ENCODE measurements around the gene SUB1.
"Not testable (repeated sequence)": the region's sequence is repeated elsewhere in the genome, so short reads cannot be mapped to it uniquely, and the experiment has no call there.

The SUB1 gene

DNA sequence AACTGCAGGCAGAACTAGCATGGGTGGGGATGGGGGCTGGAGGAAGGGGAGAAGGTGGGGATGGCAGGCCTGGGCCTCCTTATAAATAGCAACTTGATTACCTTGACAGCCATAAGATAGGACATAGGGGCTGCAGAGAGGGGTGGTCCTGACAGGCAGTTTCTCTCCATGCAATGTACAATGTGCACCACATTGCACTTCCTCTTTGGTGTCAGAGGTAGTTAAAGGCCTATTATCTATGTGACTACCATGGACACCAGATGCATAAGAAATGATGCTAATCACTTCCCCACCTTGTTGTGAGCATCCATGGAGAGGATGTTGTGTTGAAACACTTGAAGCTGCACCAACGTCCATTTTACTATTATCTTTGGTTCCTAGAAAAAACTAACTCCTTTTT is 20.2 kb upstream of the SUB1 start:
- no peak for DNase-seq (ENCODE audit: low read depth)

GRCh38 chr5:32566319-32567111 is 18.8 kb upstream of the SUB1 start:
- no peak for DNase-seq (ENCODE audit: low read depth)

GRCh38 chr5:32571128-32571527 is 14.2 kb upstream of the SUB1 start:
- DNase-seq (ENCODE audit: low read depth), result no peak

DNA sequence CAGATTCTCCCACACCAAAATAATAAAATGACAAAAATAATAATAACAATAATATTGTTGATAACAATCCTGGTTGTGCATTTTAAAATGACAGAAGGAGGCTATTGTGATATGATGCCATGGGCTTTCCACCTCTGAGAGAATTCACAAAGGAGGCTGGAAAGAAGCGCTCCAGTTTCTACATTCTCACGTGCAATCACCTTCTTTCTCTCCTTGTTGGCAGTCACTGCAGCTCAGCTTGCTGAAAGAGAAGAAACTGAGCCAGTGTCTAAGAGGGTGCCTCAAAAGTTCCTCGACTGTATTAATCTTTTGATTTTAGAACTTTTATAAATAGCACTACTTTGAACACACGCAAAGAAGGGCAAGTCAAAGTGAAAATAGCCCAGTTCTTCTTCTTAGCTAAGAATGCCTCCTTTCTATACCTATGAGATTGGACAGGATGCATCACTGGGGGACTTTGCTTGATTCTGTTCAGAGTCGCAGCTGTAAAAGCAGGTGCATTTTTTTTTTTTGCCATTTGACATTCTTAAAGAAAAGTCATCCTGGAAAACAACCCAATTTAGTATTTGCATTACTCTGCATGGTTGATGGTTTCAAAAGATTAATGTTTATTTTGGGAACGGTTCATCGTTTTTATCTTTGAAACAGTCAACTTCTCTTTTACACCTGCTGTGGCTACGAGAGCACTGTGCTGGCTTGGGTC is 12.4 kb upstream of the SUB1 start:
- DNase-seq (ENCODE audit: low read depth), result no peak

DNA sequence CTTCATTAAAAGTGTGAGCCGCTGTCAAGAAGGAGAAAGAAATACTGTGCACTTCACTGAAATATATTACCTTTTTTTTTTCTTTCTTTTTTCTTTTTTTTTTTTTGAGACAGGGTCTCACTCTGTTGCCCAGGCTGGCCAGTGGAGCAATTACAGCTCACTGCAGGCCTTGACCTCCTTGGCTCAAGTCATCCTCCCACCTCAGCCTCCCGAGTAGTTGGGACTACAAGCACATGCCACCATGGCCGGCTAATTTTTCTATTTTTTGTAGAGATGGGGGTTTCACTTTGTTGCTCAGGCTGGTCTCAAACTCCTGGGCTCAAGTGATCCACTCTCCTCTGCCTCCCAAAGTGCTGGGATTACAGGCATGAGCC is 11.9 kb upstream of the SUB1 start:
- DNase-seq (ENCODE audit: low read depth), result not testable (repeated sequence)

- DNase-seq (ENCODE audit: low read depth), result no peak
Measured at GRCh38 chr5:32574540-32575175, 10.7 kb upstream of the SUB1 start.

- DNase-seq (ENCODE audit: low read depth), result no peak
Measured at GRCh38 chr5:32578363-32578762, 7.0 kb upstream of the SUB1 start.

DNA sequence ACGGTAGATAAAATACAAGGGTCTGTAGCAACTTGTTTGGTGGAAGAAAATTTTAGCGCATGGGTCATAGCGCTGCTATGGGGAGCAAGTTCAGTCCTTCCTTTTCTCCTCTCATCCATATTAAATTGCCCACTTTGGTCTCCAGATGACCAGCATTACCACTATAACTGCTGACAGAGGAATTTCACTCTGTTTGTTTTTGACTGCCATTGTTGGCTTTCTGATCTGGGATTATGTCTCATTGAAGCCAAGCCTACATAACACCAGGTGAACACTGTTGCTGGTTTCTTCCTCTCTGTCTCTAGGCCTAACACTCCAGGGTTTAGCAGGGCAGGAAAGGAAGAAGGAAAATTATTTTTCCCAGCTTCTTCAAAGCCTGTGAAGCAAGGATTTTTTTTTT is 6.6 kb upstream of the SUB1 start:
- no peak for DNase-seq (ENCODE audit: low read depth)

- no peak for DNase-seq (ENCODE audit: low read depth)
Measured at GRCh38 chr5:32581010-32581785, 4.2 kb upstream of the SUB1 start.

DNA sequence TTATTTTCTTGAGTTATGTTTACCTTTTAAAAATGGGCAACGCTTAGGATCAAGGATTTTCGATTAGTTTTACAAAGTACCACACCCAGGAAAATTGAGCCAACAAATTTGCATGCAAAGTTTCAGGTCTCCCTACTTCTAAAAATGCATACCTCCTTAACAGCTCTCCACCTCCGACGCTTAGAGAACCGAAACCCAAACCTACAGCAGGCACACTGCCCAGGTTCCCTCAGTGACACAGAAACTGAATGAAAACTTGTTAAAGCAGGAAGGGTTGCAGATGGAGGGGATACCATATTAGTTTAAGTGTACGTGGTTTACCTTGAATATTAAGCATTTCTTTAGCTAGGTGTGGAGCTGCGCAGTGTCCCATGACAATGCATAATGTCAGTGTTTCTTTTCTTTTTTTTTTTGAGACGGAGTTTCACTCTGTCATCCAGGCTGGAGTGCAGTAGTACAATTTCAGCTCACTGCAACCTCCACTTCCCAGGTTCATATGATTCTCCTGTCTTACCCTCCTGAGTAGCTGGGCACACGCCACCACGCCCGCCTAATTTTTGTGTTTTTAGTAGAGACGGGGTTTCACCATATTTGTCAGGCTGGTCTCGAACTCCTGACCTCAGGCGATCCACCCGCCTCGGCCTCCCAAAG is 1.6 kb upstream of the SUB1 start:
- no peak for DNase-seq (ENCODE audit: low read depth)

- no peak for DNase-seq (ENCODE audit: low read depth)
Measured at GRCh38 chr5:32584646-32585045, 711 bp upstream of the SUB1 start.

GRCh38 chr5:32585122-32585445 is 273 bp upstream of the SUB1 start:
- no peak for DNase-seq (ENCODE audit: low read depth)

DNA sequence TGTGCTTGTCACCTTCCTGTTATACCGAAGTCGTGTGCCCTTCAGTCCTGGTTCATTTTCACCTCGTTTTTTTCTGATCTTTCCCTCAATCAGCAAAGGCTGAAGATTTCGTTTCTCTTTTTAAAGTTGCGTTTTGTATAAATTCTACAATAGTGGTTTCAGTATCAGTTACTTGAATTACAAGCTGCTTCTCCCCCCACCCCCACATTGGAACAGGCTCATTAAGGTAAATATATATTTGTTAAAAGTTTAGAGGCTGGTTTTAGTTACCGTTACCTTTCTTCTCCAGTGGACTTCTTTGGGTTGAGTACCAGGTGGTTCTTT is 881 bp downstream of the SUB1 start:
- DNase-seq (ENCODE audit: low read depth), result no peak

DNA sequence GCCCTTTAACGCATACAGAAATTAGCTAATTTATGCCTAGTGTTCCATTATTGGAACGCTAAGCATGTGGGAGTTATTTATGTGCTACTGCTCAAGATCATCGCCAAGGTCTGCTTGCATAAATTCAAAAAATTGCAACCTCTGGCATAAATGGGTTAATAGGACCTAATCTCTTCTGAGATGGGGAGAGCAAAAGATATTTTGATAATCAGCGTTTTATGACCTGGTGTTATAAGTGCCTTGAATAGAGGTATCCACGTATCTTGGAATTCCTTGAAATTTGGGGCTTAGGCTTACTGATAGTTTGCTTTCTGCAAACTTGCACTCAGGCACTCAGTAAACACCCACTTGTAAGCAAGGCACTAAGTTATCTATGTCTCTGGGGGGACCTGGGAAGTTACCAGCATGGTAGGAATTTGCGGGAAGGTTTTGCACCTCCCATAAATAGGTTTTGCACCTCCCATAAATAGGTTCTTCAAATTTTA is 1.8 kb downstream of the SUB1 start:
- DNase-seq (ENCODE audit: low read depth), result no peak

DNA sequence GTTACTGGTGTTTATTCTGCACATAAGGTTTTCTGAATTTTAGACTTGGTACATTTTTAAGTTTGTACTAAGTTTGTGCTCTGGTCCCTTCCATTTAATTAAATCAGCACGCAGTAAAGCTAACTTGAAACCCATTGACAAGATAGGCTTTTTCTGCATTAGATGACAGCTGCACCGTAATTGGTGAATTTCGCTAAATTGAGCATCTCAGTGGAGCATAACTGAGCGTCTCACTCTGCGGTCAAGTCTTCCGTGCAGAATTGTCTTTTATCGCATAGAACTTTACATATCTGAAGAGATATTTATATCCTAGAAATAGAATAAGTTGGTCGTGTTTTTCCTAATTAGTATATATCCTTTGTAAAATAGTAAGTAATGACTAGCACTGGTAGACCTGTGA is 4.1 kb downstream of the SUB1 start:
- no peak for DNase-seq (ENCODE audit: low read depth)

- DNase-seq (ENCODE audit: low read depth), result no peak
Measured at GRCh38 chr5:32589942-32590869, 4.8 kb downstream of the SUB1 start.

- no peak for DNase-seq (ENCODE audit: low read depth)
Measured at GRCh38 chr5:32595118-32595517, 9.8 kb downstream of the SUB1 start.

DNA sequence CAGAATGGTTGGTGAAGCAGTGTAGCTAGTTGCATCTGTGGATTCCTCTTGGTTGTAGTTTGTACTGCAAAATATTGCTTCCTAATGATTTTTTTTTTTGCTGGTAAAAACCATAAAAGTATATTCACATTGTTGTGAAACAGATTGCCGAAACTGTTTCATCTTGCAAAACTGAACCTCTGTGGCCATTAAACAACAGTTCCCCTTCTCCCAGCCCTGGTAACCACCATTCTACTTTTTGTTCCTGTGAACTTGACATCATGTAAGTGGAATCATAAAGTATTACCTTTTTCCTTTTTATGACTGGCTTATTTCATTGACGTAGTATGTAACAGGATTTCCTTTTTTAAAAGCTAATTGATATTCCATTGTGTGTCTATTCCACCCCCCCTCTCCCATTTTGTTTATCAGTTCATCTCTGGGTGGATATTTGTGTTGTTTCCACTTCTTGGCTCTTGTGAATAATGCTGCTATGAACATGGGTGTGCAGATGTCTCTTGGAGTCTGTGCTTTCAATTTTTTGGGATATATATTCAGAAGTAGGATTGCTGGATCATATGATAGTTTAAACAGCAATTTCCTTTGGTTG is 11.8 kb downstream of the SUB1 start:
- DNase-seq (ENCODE audit: low read depth), result no peak

DNA sequence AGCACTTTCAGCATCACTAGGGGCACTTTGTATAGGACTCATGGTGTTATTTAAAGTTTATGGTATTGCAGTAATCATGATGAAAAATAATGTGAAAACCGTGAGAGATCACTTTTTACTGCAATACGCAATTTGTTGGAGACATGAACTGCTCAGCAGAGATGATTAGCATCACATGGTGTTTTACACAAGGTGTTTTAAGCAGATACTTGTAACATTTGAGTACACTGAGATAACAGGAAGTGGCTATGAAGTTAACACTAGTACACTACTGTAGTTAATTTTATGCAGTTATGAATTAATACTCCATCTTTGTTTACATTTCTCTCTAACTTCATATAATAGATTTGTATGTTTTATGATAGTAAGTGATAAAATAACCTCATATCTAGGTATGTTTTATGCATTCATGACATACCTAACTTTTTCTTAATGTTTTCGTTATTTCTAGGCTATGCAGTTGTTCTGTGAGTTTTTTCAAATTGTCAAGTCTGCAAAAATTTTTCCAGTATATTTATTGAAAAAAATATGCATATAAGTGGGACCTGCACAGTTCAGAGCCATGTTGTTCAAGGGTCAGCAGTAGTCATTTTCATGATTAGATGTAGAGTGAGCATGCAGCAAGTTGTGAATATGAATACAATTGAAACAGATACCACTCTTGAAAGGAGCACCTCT is 13.0 kb downstream of the SUB1 start:
- no peak for DNase-seq (ENCODE audit: low read depth)

GRCh38 chr5:32598997-32599549 is 13.7 kb downstream of the SUB1 start:
- no peak for DNase-seq (ENCODE audit: low read depth)
